ENCODE data around the gene CYBC1. TPM values are rescaled to one million over a fixed set of nuclear protein-coding genes. Genes with fewer than 3 reads are reported as not detected.

The CYBC1 gene
- total and polyA plus RNA-seq, 2 donors (not counting 1 experiment from before 2014, with no cell fraction given): 328 to 569 TPM

GRCh38 chr17:82411396-82412053 lies 39.0 kb downstream of the CYBC1 start:
- intact Hi-C loops (cut with micrococcal nuclease): loop anchor here (10.0 kb wide), 2 partner anchors 117 to 207 kb away; no protein-coding TSS in a partner anchor
- no peaks in the 10 kb centered on the region for H3K9me3 Mint-ChIP-seq (ENCODE audit: insufficient read depth)
- CTCF ChIA-PET: no interaction called here
- peaks cover 51% of the 10 kb centered on the region for H3K79me2 ChIP-seq (ENCODE audit: control insufficient read depth, insufficient read depth, low read length)
- H3K27ac ChIP-seq (ENCODE audit: low read length in 2 of 2): no peak overlapping the region
- TF ChIP-seq EZH2 (IDR thresholded peaks at IDR 0.05; ENCODE audit: borderline replicate concordance, insufficient read depth, low read depth, low read length, poor library complexity, severe bottlenecking) (no peak), CTCF (IDR thresholded peaks at IDR 0.05) (no peak)
- no peaks in the 10 kb centered on the region for H3K27me3 Mint-ChIP-seq
- H2AFZ ChIP-seq (ENCODE audit: insufficient read depth, low read depth, low read length, poor library complexity, severe bottlenecking): no peak overlapping the region
- H3K4me3 ChIP-seq (ENCODE audit: control extremely low read depth in 1 of 5, extremely low read depth in 1 of 5, insufficient read depth in 1 of 5, low read depth in 2 of 5, low read length in 4 of 5): no peak overlapping the region
- H3K9ac ChIP-seq (ENCODE audit: low read length): no peak overlapping the region
- no peak overlapping the region for H3K27ac Mint-ChIP-seq
- H3K4me2 ChIP-seq (replicated peaks; ENCODE audit: low read depth, low read length, poor library complexity, severe bottlenecking): no peak overlapping the region
- ATAC-seq (ENCODE audit: low read depth) (no peak), DNase-seq (no peak)
- H3K4me1 ChIP-seq (ENCODE audit: control insufficient read depth in 2 of 2, insufficient read depth in 2 of 2, low read length in 2 of 2): peaks cover 4 to 20% of the 10 kb centered on the region in 2 donors
- H3K36me3 ChIP-seq (replicated peaks in 1 of 2; ENCODE audit: control extremely low read depth in 1 of 2, control insufficient read depth in 1 of 2, extremely low read depth in 1 of 2, insufficient read depth in 2 of 2, low read length in 1 of 2): peaks cover 0 to 18% of the 10 kb centered on the region in 2 experiments
- POLR2A ChIA-PET: no interaction called here
- H3K9me3 ChIP-seq (ENCODE audit: control extremely low read depth in 1 of 3, control insufficient read depth in 2 of 3, insufficient read depth in 1 of 3, low read length in 2 of 3): no peaks in the 10 kb centered on the region
- no peak overlapping the region for H3K4me3 Mint-ChIP-seq
- H3K4me1 Mint-ChIP-seq: peaks cover 21% of the 10 kb centered on the region
- WGBS (ENCODE audit: insufficient coverage): 94% methylated on average over 23 of the region's 24 CpGs
- peaks cover 55% of the 10 kb centered on the region for H4K20me1 ChIP-seq (ENCODE audit: control insufficient read depth, insufficient read depth, low read length, poor library complexity, severe bottlenecking)
- no peaks in the 10 kb centered on the region for H3K27me3 ChIP-seq (replicated peaks in 1 of 4; ENCODE audit: control extremely low read depth in 1 of 4, control insufficient read depth in 3 of 4, insufficient read depth in 4 of 4, low read length in 3 of 4)

GRCh38 chr17:82410014-82410716 lies 40.4 kb downstream of the CYBC1 start:
- H3K79me2 ChIP-seq (ENCODE audit: control insufficient read depth, insufficient read depth, low read length): peaks cover 38% of the 10 kb centered on the region
- no peaks in the 10 kb centered on the region for H3K9me3 ChIP-seq (ENCODE audit: control extremely low read depth in 1 of 3, control insufficient read depth in 2 of 3, insufficient read depth in 1 of 3, low read length in 2 of 3)
- H3K4me1 ChIP-seq (ENCODE audit: control insufficient read depth in 2 of 2, insufficient read depth in 2 of 2, low read length in 2 of 2): peaks cover 4 to 20% of the 10 kb centered on the region in 2 donors
- DNase-seq (no peak), ATAC-seq (ENCODE audit: low read depth) (no peak)
- Mint-ChIP-seq H3K27ac (no peak overlapping the region), H3K27me3 (no peaks in the 10 kb centered on the region), H3K4me1 (peaks cover 19% of the 10 kb centered on the region), H3K4me3 (no peak overlapping the region), H3K9me3 (ENCODE audit: insufficient read depth) (no peaks in the 10 kb centered on the region)
- H3K9ac ChIP-seq (ENCODE audit: low read length): no peak overlapping the region
- H4K20me1 ChIP-seq (ENCODE audit: control insufficient read depth, insufficient read depth, low read length, poor library complexity, severe bottlenecking): peaks cover 41% of the 10 kb centered on the region
- no peak overlapping the region for H3K4me3 ChIP-seq (ENCODE audit: control extremely low read depth in 1 of 5, extremely low read depth in 1 of 5, insufficient read depth in 1 of 5, low read depth in 2 of 5, low read length in 4 of 5)
- TF ChIP-seq EZH2 (IDR thresholded peaks at IDR 0.05; ENCODE audit: borderline replicate concordance, insufficient read depth, low read depth, low read length, poor library complexity, severe bottlenecking) (no peak), CTCF (IDR thresholded peaks at IDR 0.05) (no peak)
- CTCF ChIA-PET: interaction anchor here (0.7 kb wide), 2 partner anchors 14 to 109 kb away, joined by 3 read pairs; no protein-coding TSS in a partner anchor
- H3K4me2 ChIP-seq (replicated peaks; ENCODE audit: low read depth, low read length, poor library complexity, severe bottlenecking): no peak overlapping the region
- H3K36me3 ChIP-seq (replicated peaks in 1 of 2; ENCODE audit: control extremely low read depth in 1 of 2, control insufficient read depth in 1 of 2, extremely low read depth in 1 of 2, insufficient read depth in 2 of 2, low read length in 1 of 2): peaks cover 0 to 19% of the 10 kb centered on the region in 2 experiments
- H3K27ac ChIP-seq (ENCODE audit: low read length in 2 of 2): no peak overlapping the region
- 88% methylated on average over 11 of the region's 14 CpGs for WGBS (ENCODE audit: insufficient coverage)
- no peak overlapping the region for H2AFZ ChIP-seq (ENCODE audit: insufficient read depth, low read depth, low read length, poor library complexity, severe bottlenecking)
- intact Hi-C loops (cut with micrococcal nuclease): loop anchor here (10.0 kb wide), 2 partner anchors 115 to 205 kb away; no protein-coding TSS in a partner anchor
- no peaks in the 10 kb centered on the region for H3K27me3 ChIP-seq (replicated peaks in 1 of 4; ENCODE audit: control extremely low read depth in 1 of 4, control insufficient read depth in 3 of 4, insufficient read depth in 4 of 4, low read length in 3 of 4)
- POLR2A ChIA-PET: no interaction called here

Data from B cell (primary cell).